ENCODE results near the gene ADAMTSL1.

GRCh38 chr9:18721995-18722310 is 248.0 kb downstream of the ADAMTSL1 start:
- no peak for TF ChIP-seq FOXK2 (IDR thresholded peaks at IDR 0.05)
- no peak for TF ChIP-seq BHLHE40 (IDR thresholded peaks at IDR 0.05; ENCODE audit: borderline replicate concordance)
- TF ChIP-seq FOXA1 (IDR thresholded peaks at IDR 0.05) = no peak
- TF ChIP-seq CTBP1 (IDR thresholded peaks at IDR 0.05; ENCODE audit: borderline replicate concordance) = no peak
- no peak for TF ChIP-seq SUZ12 (IDR thresholded peaks at IDR 0.05)
- no peak for TF ChIP-seq ARNT (IDR thresholded peaks at IDR 0.05)
- no peak for TF ChIP-seq L3MBTL2 (conservative IDR thresholded peaks at IDR 0.05)

Data from HEK293T (cell line).